ENCODE measurements around the gene ABCE1.

ABCE1 gene

GRCh38 chr4:145101091-145101490, 3.0 kb downstream of the ABCE1 start:
- TF ChIP-seq CTCF (IDR thresholded peaks at IDR 0.05; ENCODE audit: low read length, missing control alignments), result no peak
- no peak for DNase-seq (ENCODE audit: low read depth)
- no peak overlapping the region for H3K4me3 ChIP-seq (replicated peaks; ENCODE audit: low read depth, low read length)

GRCh38 chr4:145102619-145103018, 4.5 kb downstream of the ABCE1 start:
- DNase-seq (ENCODE audit: low read depth), result no peak
- H3K4me3 ChIP-seq (replicated peaks; ENCODE audit: low read depth, low read length), result no peak overlapping the region
- TF ChIP-seq CTCF (IDR thresholded peaks at IDR 0.05; ENCODE audit: low read length, missing control alignments), result no peak

- no peak for TF ChIP-seq CTCF (IDR thresholded peaks at IDR 0.05; ENCODE audit: low read length, missing control alignments)
- DNase-seq (ENCODE audit: low read depth), result no peak
- no peak overlapping the region for H3K4me3 ChIP-seq (replicated peaks; ENCODE audit: low read depth, low read length)
These were observed 5.4 kb downstream of the ABCE1 start for GRCh38 chr4:145103496-145103895.

GRCh38 chr4:145107126-145107525, 9.0 kb downstream of the ABCE1 start:
- H3K4me3 ChIP-seq (replicated peaks; ENCODE audit: low read depth, low read length), result no peak overlapping the region
- DNase-seq (ENCODE audit: low read depth), result no peak
- TF ChIP-seq CTCF (IDR thresholded peaks at IDR 0.05; ENCODE audit: low read length, missing control alignments), result no peak

GRCh38 chr4:145108128-145108527, 10.0 kb downstream of the ABCE1 start:
- no peak overlapping the region for H3K4me3 ChIP-seq (replicated peaks; ENCODE audit: low read depth, low read length)
- TF ChIP-seq CTCF (IDR thresholded peaks at IDR 0.05; ENCODE audit: low read length, missing control alignments), result no peak
- DNase-seq (ENCODE audit: low read depth), result no peak

- no peak for TF ChIP-seq CTCF (IDR thresholded peaks at IDR 0.05; ENCODE audit: low read length, missing control alignments)
- no peak for DNase-seq (ENCODE audit: low read depth)
- no peak overlapping the region for H3K4me3 ChIP-seq (replicated peaks; ENCODE audit: low read depth, low read length)
These were observed 27.3 kb downstream of the ABCE1 start for GRCh38 chr4:145125396-145125795.

GRCh38 chr4:145130130-145130529, 32.0 kb downstream of the ABCE1 start:
- no peak for DNase-seq (ENCODE audit: low read depth)
- TF ChIP-seq CTCF (IDR thresholded peaks at IDR 0.05; ENCODE audit: low read length, missing control alignments), result no peak
- no peak overlapping the region for H3K4me3 ChIP-seq (replicated peaks; ENCODE audit: low read depth, low read length)

Measured in fibroblast of pulmonary artery (primary cell).